GM21447 (cell line): Measurements from ENCODE around the gene MLLT10.
A peak's percentile ranks its signal among the peaks of the same experiment; 100 is the strongest.
"Not testable (repeated sequence)": the region's sequence is repeated elsewhere in the genome, so short reads cannot be mapped to it uniquely, and the experiment has no call there.

ENCODE experiments used
- ATAC-seq: cut with Tn5 transposase; IDR thresholded peaks from one replicate; pipeline ENCODE4 v1.9.1; 2021; ENCODE audit not compliant: unreplicated experiment

The MLLT10 gene

GRCh38 chr10:21574514-21574913 lies 40.5 kb downstream of the MLLT10 start:
- not testable (repeated sequence) for ATAC-seq

DNA sequence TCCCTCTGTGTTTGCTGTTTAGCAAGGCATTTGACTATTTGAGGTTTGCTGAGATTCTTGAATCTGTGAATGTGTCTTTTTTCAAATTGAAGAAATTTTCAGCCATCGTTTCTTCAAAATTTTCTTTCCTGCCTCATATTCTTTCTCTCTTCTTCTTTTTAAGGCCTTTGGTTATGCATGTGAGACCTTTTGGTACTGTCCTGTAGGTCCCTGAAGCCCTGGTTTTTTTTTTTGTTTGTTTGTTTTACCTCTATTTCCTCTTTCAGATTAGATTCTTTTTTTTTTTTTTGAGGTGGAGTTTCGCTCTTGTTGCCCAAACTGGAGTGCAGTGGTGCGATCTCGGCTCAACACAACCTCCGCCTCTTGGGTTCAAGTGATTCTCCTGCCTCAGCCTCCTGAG lies 45.3 kb downstream of the MLLT10 start:
- no peak for ATAC-seq

DNA sequence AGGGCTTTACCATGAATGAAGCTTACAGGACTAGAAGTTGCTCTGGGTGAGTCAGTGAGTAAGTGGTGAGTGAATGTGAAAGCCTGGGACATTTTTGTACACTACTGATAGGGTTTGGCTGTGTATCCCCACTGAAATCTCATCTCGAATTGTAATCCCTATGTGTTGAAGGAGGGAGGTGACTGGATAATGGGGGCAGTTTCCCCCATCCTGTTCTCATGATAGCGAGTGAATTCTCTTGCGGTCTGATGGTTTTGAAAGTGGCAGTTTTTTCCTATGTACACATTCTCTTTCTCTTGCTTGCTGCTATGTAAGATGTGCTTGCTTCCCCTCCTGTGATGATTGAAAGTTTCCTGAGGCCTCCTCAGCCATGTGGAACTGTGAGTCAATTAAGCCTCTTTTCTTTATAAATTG lies 47.4 kb downstream of the MLLT10 start:
- peak; percentile 73 for ATAC-seq

GRCh38 chr10:21584834-21585530 lies 51.0 kb downstream of the MLLT10 start:
- ATAC-seq: no peak

DNA sequence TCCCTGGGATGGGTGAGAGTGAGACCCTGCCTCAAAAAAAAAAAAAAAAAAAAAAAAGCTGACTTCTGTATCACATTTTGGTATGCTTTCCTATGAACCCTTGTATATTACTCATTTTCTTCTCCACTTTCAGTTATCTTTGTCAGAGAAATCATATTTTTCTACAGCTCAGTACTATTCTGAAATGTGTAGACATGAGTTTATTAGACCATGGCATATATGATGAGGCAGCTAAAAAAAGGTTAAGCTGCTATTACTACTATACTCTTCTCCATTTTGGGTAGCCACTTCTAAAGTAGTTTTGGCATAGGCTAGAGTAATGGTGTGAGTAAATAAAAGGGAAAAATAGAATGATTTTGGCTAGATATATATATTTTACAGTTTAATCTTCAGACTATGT lies 53.4 kb downstream of the MLLT10 start:
- ATAC-seq: no peak

GRCh38 chr10:21588159-21588558 lies 54.1 kb downstream of the MLLT10 start:
- not testable (repeated sequence) for ATAC-seq

- no peak for ATAC-seq
These were observed 60.0 kb downstream of the MLLT10 start for GRCh38 chr10:21593986-21594385.

GRCh38 chr10:21599582-21599981 lies 65.5 kb downstream of the MLLT10 start:
- ATAC-seq: no peak

DNA sequence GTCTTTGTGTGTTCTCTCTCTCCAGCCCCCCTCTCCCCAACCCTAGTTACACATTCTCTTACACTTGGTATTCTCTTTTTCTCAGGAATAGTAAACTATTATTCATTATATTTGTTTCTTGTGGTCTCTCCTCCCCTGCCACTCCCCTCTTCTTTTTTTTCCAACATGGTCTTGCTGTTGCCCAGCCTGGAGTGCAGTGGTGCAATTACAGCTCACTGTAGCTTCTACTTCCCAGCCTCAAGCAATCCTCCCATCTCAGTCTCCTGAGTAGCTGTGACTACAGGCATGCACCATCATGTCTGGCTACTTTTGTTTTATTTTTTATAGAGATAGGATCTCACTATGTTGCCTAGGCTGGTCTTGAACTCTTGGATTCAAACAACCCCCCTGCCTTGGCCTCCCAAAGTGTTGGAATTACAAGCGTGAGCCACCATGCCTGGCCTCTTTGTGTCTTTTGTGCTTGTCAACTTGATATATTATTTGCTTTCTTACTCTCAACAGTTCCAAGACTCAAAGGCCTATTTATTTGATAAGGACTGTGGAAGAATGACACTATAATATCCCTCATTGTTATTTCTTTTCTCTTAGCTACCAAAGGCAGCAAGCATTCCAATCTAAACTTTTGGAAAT lies 66.9 kb downstream of the MLLT10 start:
- ATAC-seq: no peak

GRCh38 chr10:21602313-21602712 lies 68.3 kb downstream of the MLLT10 start:
- no peak for ATAC-seq

DNA sequence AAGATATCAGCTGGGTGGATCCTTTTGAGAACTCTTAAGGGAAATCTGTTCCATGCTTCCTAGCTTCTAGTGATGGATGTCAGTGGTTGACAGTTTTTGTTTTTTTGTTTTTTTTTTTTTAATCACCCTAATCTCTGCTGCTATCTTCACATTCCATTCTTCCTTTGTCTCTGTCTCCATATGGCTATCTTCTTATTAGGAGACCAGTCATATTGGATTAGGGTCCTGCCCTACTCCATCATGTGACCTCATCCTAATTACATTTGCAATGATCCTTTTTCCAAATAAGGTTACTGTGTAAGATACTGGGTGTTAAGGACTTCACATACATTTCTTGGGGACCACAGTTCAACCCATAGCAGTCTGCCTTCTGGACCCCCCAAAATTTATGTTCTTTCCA lies 69.7 kb downstream of the MLLT10 start:
- no peak for ATAC-seq

GRCh38 chr10:21604651-21605050 lies 70.6 kb downstream of the MLLT10 start:
- ATAC-seq: no peak

- ATAC-seq: no peak
These were observed 73.9 kb downstream of the MLLT10 start for GRCh38 chr10:21607907-21608306.

DNA sequence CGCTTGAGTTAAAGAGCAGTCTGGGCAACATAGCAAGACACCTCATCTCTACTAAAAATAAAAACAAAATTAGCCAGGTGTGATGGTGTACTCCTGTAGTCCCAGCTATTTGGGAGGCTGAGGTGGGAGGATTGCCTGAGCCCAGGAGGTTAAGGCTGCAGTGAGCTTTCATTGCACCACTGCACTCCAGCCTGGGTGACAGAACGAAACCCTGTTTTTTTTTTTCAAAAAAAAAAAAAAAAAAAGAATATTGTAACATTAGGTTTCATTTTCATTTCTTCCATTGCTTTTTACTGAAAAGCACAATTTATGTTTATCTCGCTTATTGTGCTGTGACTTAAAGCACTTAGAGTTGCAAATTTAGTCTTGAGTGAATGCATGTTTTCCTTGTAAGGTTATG lies 80.0 kb downstream of the MLLT10 start:
- ATAC-seq: no peak

- no peak for ATAC-seq
These were observed 83.2 kb downstream of the MLLT10 start for GRCh38 chr10:21617267-21617666.

- ATAC-seq: no peak
These were observed 89.3 kb downstream of the MLLT10 start for GRCh38 chr10:21623291-21623690.

GRCh38 chr10:21624421-21624820 lies 90.4 kb downstream of the MLLT10 start:
- not testable (repeated sequence) for ATAC-seq

DNA sequence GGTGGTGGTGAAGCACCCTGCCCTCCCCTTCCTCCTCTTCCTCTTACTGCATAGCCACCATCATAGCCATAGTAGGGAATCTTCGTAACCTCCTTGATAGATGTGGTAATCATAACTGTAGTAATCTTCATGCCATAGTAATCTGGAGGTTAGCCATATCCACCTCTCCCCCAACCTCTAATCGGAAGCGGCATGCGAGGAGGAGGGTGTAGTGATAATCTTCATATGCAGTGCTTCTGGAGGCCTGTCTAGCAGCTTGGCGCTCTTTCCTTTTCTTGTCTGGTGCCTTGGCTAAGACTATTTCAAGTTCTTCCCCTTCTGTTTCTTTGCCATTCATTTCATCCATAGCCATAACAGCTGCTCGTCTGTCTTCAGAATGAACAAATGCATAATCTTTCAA lies 90.9 kb downstream of the MLLT10 start:
- no peak for ATAC-seq

GRCh38 chr10:21625623-21626229 lies 91.7 kb downstream of the MLLT10 start:
- ATAC-seq: no peak

DNA sequence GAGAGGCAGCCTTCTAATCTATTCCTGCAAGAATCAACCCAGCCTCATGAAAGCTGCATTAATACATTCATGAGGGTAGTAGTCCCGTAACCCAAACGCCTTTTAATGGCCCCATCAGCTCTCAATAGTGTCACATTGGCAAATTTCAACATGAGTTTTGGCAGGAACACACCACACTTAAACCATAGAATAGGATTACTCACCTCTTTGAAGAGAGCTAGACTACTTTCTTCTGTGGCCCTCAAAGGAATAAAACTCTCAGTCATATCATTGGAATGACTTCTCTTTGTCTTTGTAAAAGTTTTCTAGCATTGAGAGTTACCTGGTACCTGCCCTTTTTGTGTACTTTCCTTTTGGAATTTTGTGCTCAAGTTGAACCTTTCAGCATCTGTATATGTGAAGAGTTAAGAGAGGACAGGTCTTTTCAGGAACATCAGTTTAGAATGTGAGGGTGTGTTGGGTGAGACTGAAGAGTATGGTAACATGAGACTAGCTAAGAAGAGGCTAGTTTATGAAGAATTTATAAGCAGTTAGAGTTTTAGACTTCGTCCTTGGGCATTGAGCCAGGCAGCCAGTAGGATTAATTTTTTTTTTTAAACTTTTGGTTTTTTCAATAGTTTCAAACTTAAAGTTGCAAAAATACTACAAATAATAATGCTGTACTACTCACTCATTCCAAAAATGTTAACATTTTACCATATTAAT lies 92.6 kb downstream of the MLLT10 start:
- no peak for ATAC-seq

GRCh38 chr10:21627331-21627730 lies 93.3 kb downstream of the MLLT10 start:
- no peak for ATAC-seq

DNA sequence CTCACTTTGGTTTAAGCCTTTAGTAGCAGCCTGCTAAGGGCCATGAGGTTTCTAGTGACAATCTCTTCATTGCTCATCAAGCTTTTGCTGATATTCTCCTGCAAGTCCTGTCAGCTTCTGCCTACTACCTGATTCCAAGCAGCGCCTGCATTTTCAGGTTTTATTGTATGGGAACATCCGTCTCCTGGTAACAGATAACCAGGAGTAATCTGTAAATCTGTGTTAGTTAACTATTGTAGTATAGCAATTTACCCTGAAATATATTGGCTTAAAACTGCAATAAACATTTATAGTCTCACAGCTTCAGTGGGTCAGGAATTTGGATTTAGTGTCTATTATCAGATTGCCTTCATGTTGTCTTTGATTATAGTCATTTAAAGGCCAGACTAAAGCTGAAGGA lies 94.0 kb downstream of the MLLT10 start:
- ATAC-seq: no peak
